ENCODE measurements around the gene A3GALT2. TPM values are rescaled to one million over a fixed set of nuclear protein-coding genes. Genes with fewer than 3 reads are reported as not detected.

Gene A3GALT2
- total and polyA plus RNA-seq, 9 of the 15 experiments (the other 6 are each of a cell fraction or from before 2014, with no cell fraction given) = not detected

DNA sequence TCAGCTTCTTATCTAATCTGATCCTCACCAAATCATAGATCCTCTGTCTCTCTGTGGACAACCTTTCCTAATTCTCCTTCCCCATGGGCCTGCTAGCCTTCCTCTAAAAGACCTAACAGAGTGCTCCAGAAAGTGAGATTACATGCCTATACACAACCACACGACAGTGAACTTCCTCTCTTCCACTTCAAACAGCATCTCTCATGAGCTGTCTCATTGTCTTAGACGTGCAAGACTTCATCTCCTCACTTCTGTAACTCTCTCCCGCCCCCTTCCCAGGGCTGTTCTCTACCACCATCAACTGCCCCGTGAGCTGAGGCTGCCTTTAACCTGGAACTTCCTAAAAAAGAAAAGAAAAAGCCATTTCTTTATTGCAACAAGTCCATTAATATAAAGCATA, 14.1 kb upstream of the A3GALT2 start:
- H3K27ac ChIP-seq (ENCODE audit: extremely low read depth, low read depth, low read length) = no peak overlapping the region
- peaks cover 27% of the 10 kb centered on the region for H4K20me1 ChIP-seq (replicated peaks; ENCODE audit: control insufficient read depth, insufficient read depth, low read length)
- peaks cover 16% of the 10 kb centered on the region; the same call in 2 of the 3 replicates for H3K79me2 ChIP-seq (ENCODE audit: control insufficient read depth, insufficient read depth, low read length)
- ATAC-seq = no peak
- no peak overlapping the region for H3K4me3 ChIP-seq
- no peak overlapping the region for H3K4me2 ChIP-seq (ENCODE audit: insufficient read depth, low read length)
- H3K27me3 ChIP-seq (ENCODE audit: control insufficient read depth in 2 of 2, insufficient read depth in 2 of 2, low read length in 2 of 2) = no peaks in the 10 kb centered on the region
- in situ Hi-C loops (cut with MboI) = no loop called here
- WGBS (ENCODE audit: insufficient coverage, low coverage, missing lambda C conversion rate) = 63% methylated on average over 4 of the region's 4 CpGs
- H3K9ac ChIP-seq (ENCODE audit: insufficient read depth in 1 of 2, low read depth in 2 of 2, low read length in 2 of 2) = no peak overlapping the region
- peak; percentile 74 for FAIRE-seq
- no peaks in the 10 kb centered on the region for H3K9me3 ChIP-seq (replicated peaks; ENCODE audit: control insufficient read depth, insufficient read depth, low read depth, low read length)
- no peak for DNase-seq (ENCODE audit: extremely low read depth in 1 of 4, low spot score in 3 of 4)
- peaks cover 6% of the 10 kb centered on the region for H3K9me1 ChIP-seq (ENCODE audit: control insufficient read depth, insufficient read depth, low read length)
- H3K4me1 ChIP-seq (replicated peaks in 1 of 2; ENCODE audit: control insufficient read depth in 2 of 2, insufficient read depth in 2 of 2, low read length in 2 of 2) = peaks cover 3 to 13% of the 10 kb centered on the region in 2 experiments; a peak in 4 of 5 replicates
- no peak for TF ChIP-seq MXI1 (IDR thresholded peaks at IDR 0.05; ENCODE audit: low read depth, low read length)
- TF ChIP-seq DDX20 (tag; IDR thresholded peaks at IDR 0.05; ENCODE audit: low read depth) = no peak
- TF ChIP-seq TARDBP (IDR thresholded peaks at IDR 0.05) = no peak
- TF ChIP-seq, protein P1, sequence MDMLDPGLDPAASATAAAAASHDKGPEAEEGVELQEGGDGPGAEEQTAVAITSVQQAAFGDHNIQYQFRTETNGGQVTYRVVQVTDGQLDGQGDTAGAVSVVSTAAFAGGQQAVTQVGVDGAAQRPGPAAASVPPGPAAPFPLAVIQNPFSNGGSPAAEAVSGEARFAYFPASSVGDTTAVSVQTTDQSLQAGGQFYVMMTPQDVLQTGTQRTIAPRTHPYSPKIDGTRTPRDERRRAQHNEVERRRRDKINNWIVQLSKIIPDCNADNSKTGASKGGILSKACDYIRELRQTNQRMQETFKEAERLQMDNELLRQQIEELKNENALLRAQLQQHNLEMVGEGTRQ (CRISPR knock-in tag; IDR thresholded peaks at IDR 0.05) = no peak
- no peak for TF ChIP-seq ZKSCAN8 (CRISPR knock-in tag; IDR thresholded peaks at IDR 0.05)
- ChIA-PET CTCF (ENCODE audit: low intra/inter-chr PET ratio) (no interaction called here), POLR2A (interaction anchor here (1.3 to 1.4 kb wide), 2 partner anchors 12 kb away, joined by 4 to 5 read pairs; no protein-coding TSS in a partner anchor)
- no TSS peak for BruUV-seq (replicated peaks)
- H3K36me3 ChIP-seq (ENCODE audit: control insufficient read depth, insufficient read depth, low read length) = peaks cover 53% of the 10 kb centered on the region
- H2AFZ ChIP-seq (ENCODE audit: low read depth, low read length) = no peak overlapping the region
- intact Hi-C loops (cut with micrococcal nuclease) = no loop called here

DNA sequence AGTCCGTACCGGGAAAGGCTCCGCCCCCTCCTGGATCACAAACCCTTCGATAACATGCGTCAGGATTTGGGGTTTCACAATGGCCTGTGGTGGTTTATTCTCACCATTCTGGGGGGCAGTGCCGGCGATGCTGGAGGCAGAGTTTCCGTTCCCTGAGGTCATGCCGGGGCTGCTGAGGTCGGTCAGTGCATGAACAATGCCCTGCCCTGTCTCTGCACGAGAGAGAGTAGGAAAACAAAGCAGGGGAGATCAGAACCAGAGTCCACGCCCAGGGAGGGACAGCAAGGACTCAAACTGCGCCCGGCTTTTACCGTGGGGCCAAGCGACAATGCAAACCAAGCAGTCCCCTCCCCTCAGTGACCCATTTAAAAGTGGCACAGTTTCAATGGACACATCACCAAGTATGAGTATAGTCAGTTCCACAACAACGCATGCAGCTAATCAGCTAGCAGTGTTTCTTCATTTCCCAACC, 13.2 kb upstream of the A3GALT2 start:
- H4K20me1 ChIP-seq (replicated peaks; ENCODE audit: control insufficient read depth, insufficient read depth, low read length) = peaks cover 19% of the 10 kb centered on the region
- intact Hi-C loops (cut with micrococcal nuclease) (no loop called here), in situ Hi-C loops (cut with MboI) (no loop called here)
- peaks cover 3% of the 10 kb centered on the region for H3K9me1 ChIP-seq (ENCODE audit: control insufficient read depth, insufficient read depth, low read length)
- no peaks in the 10 kb centered on the region for H3K27me3 ChIP-seq (ENCODE audit: control insufficient read depth in 2 of 2, insufficient read depth in 2 of 2, low read length in 2 of 2)
- peaks cover 2 to 9% of the 10 kb centered on the region in 2 experiments; a peak in 4 of 5 replicates for H3K4me1 ChIP-seq (replicated peaks in 1 of 2; ENCODE audit: control insufficient read depth in 2 of 2, insufficient read depth in 2 of 2, low read length in 2 of 2)
- H3K9ac ChIP-seq (ENCODE audit: insufficient read depth in 1 of 2, low read depth in 2 of 2, low read length in 2 of 2) = no peak overlapping the region
- H2AFZ ChIP-seq (ENCODE audit: low read depth, low read length) = no peak overlapping the region
- BruUV-seq (replicated peaks) = no TSS peak
- ChIA-PET CTCF (ENCODE audit: low intra/inter-chr PET ratio) (no interaction called here), POLR2A (interaction anchor here (1.3 kb wide), 1 partner anchor 11 kb away, joined by 4 read pairs; no protein-coding TSS in a partner anchor)
- H3K4me2 ChIP-seq (ENCODE audit: insufficient read depth, low read length) = no peak overlapping the region
- no peak overlapping the region for H3K4me3 ChIP-seq
- no peaks in the 10 kb centered on the region for H3K9me3 ChIP-seq (replicated peaks; ENCODE audit: control insufficient read depth, insufficient read depth, low read depth, low read length)
- DNase-seq (ENCODE audit: extremely low read depth in 1 of 4, low spot score in 3 of 4) (no peak), FAIRE-seq (no peak), ATAC-seq (no peak)
- no peak overlapping the region for H3K27ac ChIP-seq (ENCODE audit: extremely low read depth, low read depth, low read length)
- H3K79me2 ChIP-seq (ENCODE audit: control insufficient read depth, insufficient read depth, low read length) = peaks cover 8% of the 10 kb centered on the region; the same call in 2 of the 3 replicates
- H3K36me3 ChIP-seq (ENCODE audit: control insufficient read depth, insufficient read depth, low read length) = peaks cover 62% of the 10 kb centered on the region
- 89% methylated on average over 17 of the region's 17 CpGs for WGBS (ENCODE audit: insufficient coverage, low coverage, missing lambda C conversion rate)
- TF ChIP-seq ADNP (tag; IDR thresholded peaks at IDR 0.05) (no peak), JUNB (CRISPR knock-in tag; conservative IDR thresholded peaks at IDR 0.05) (no peak), IRF2 (CRISPR knock-in tag; IDR thresholded peaks at IDR 0.05) (no peak), PYGO2 (tag; IDR thresholded peaks at IDR 0.05) (no peak), ZNF584 (CRISPR knock-in tag; IDR thresholded peaks at IDR 0.05; ENCODE audit: low read depth) (no peak), PCBP2 (IDR thresholded peaks at IDR 0.05; ENCODE audit: low read depth, low read length, poor library complexity, severe bottlenecking) (no peak), CCAR2 (IDR thresholded peaks at IDR 0.05; ENCODE audit: low read depth, low read length) (no peak), RNF2 (IDR thresholded peaks at IDR 0.05) (no peak), DMBX1 (CRISPR knock-in tag; IDR thresholded peaks at IDR 0.05; ENCODE audit: borderline replicate concordance) (no peak)
